ENCODE data around the gene PLPPR2. TPM values are rescaled to one million over a fixed set of nuclear protein-coding genes. Genes with fewer than 3 reads are reported as not detected.
A peak's percentile ranks its signal among the peaks of the same experiment; 100 is the strongest.

The PLPPR2 gene
- total RNA-seq, 1 donor from 2014 or later: 26.5 TPM

- Histone ChIP-seq H3K27ac (peak overlapping the region; percentile 75), H3K27me3 (no peaks in the 10 kb centered on the region), H3K4me3 (peak overlapping the region; percentile 3), H3K4me1 (peaks cover 32% of the 10 kb centered on the region), H3K36me3 (peaks cover 29% of the 10 kb centered on the region), H3K9me3 (no peaks in the 10 kb centered on the region)
- intact Hi-C loops (cut with DNase I): no loop called here
- no peak for TF ChIP-seq CTCF (IDR thresholded peaks at IDR 0.05)
- peak; percentile 6 for ATAC-seq
- DNase-seq: no peak
These were observed 31.6 kb upstream of the PLPPR2 start for GRCh38 chr19:11323601-11324078.

GRCh38 chr19:11324079-11324661 lies 31.1 kb upstream of the PLPPR2 start:
- H3K27ac ChIP-seq: peak overlapping the region; percentile 75
- no peak for TF ChIP-seq CTCF (IDR thresholded peaks at IDR 0.05)
- ATAC-seq (peak; percentile 87), DNase-seq (peak; percentile 88)
- no peak overlapping the region for H3K4me3 ChIP-seq
- H3K36me3 ChIP-seq: peaks cover 30% of the 10 kb centered on the region
- H3K27me3 ChIP-seq: no peaks in the 10 kb centered on the region
- intact Hi-C loops (cut with DNase I): no loop called here
- H3K4me1 ChIP-seq: peaks cover 32% of the 10 kb centered on the region
- H3K9me3 ChIP-seq: no peaks in the 10 kb centered on the region

GRCh38 chr19:11324748-11325389 lies 30.4 kb upstream of the PLPPR2 start:
- Histone ChIP-seq H3K9me3 (no peaks in the 10 kb centered on the region), H3K4me1 (peaks cover 32% of the 10 kb centered on the region), H3K36me3 (peaks cover 31% of the 10 kb centered on the region), H3K27me3 (no peaks in the 10 kb centered on the region), H3K27ac (peak overlapping the region; percentile 75), H3K4me3 (no peak overlapping the region)
- ATAC-seq (no peak), DNase-seq (no peak)
- intact Hi-C loops (cut with DNase I): no loop called here
- TF ChIP-seq CTCF (IDR thresholded peaks at IDR 0.05): no peak

GRCh38 chr19:11325544-11325943 lies 29.7 kb upstream of the PLPPR2 start:
- Histone ChIP-seq H3K9me3 (no peaks in the 10 kb centered on the region), H3K27ac (peak overlapping the region; percentile 75), H3K36me3 (peaks cover 36% of the 10 kb centered on the region), H3K4me1 (peaks cover 32% of the 10 kb centered on the region), H3K27me3 (no peaks in the 10 kb centered on the region), H3K4me3 (no peak overlapping the region)
- ATAC-seq (no peak), DNase-seq (no peak)
- intact Hi-C loops (cut with DNase I): no loop called here
- TF ChIP-seq CTCF (IDR thresholded peaks at IDR 0.05): no peak

- no peaks in the 10 kb centered on the region for H3K27me3 ChIP-seq
- DNase-seq: no peak
- H3K4me1 ChIP-seq: peaks cover 4% of the 10 kb centered on the region
- no peak overlapping the region for H3K4me3 ChIP-seq
- H3K36me3 ChIP-seq: peaks cover 80% of the 10 kb centered on the region
- no peaks in the 10 kb centered on the region for H3K9me3 ChIP-seq
- no peak for ATAC-seq
- no peak overlapping the region for H3K27ac ChIP-seq
- TF ChIP-seq CTCF (IDR thresholded peaks at IDR 0.05): no peak
- intact Hi-C loops (cut with DNase I): no loop called here
These were observed 25.1 kb upstream of the PLPPR2 start for GRCh38 chr19:11330127-11330526.
